HL-60 (cell line): ENCODE measurements around the gene LIMS2.

Experiments
- DNase-seq, 2 experiments: peaks; one replicate each; pipeline ENCODE4 v3.0.0-alpha.2; 2010 to 2020; ENCODE audit warnings: low read depth in 1 of 2, low spot score in 1 of 2
- H3K27ac ChIP-seq: fragments of 250-450 bp; sonication (Bioruptor Pico); replicated peaks from 2 replicates; pipeline ENCODE4 v1.5.1; 2020; ENCODE audit warnings: mild to moderate bottlenecking, moderate library complexity
- H3K27me3 ChIP-seq: fragments of 250-450 bp; sonication (Bioruptor Pico); 2 replicates; pipeline ENCODE4 v1.5.1; 2021; ENCODE audit warnings: mild to moderate bottlenecking, moderate library complexity; ENCODE audit not compliant: insufficient read depth, poor library complexity, severe bottlenecking
- H3K4me3 ChIP-seq: replicated peaks from 2 replicates; pipeline ENCODE4 v1.5.1; 2011; ENCODE audit warnings: mild to moderate bottlenecking, control low read depth, low read length; ENCODE audit not compliant: insufficient read depth
- GABPA ChIP-seq: IDR thresholded peaks from 2 replicates; pipeline ENCODE4 v1.6.1; 2012; ENCODE audit warnings: low read depth
- POLR2AphosphoS5 ChIP-seq: IDR thresholded peaks from 2 replicates; pipeline ENCODE4 v1.6.1; 2012; ENCODE audit warnings: low read depth
- SPI1 ChIP-seq: IDR thresholded peaks from 2 replicates; pipeline ENCODE4 v1.6.1; 2012; ENCODE audit warnings: low read depth, mild to moderate bottlenecking, borderline replicate concordance
- TF ChIP-seq, protein P1 (sequence below): IDR thresholded peaks from one replicate; pipeline ENCODE4 v1.5.1; 2011; ENCODE audit warnings: low read length, control low read depth, inconsistent platforms; ENCODE audit not compliant: insufficient read depth
- TF ChIP-seq, protein P2 (sequence below): IDR thresholded peaks from 2 replicates; pipeline ENCODE4 v1.6.1; 2012; ENCODE audit warnings: low read depth; ENCODE audit not compliant: insufficient replicate concordance

LIMS2 gene

DNA sequence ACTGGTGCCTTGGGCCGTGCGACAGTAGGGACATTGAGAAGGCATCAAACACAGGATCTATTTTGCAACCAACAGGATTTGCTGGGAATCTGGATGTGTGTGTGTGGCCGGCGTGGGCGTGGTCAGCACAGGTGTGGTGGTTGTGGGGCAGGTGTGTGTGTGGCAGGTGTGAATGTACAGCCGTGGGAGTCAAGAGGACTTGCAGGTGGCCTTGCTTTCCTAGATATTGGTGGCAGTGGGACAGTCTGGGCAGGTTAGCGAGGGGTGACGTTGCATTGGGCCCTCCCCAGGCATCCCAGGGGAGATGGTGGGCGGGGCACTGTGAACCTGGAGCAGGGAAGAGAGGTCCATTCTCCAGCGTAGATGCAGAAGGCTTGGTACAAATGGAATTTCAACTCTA is 3.2 kb upstream of the LIMS2 start:
- Histone ChIP-seq H3K27me3 (peaks cover 28% of the 10 kb centered on the region), H3K27ac (no peak overlapping the region), H3K4me3 (no peak overlapping the region)
- no peak for DNase-seq
- no peak for TF ChIP-seq GABPA
- TF ChIP-seq SPI1, result no peak
- no peak for TF ChIP-seq POLR2AphosphoS5
- TF ChIP-seq, protein P1, sequence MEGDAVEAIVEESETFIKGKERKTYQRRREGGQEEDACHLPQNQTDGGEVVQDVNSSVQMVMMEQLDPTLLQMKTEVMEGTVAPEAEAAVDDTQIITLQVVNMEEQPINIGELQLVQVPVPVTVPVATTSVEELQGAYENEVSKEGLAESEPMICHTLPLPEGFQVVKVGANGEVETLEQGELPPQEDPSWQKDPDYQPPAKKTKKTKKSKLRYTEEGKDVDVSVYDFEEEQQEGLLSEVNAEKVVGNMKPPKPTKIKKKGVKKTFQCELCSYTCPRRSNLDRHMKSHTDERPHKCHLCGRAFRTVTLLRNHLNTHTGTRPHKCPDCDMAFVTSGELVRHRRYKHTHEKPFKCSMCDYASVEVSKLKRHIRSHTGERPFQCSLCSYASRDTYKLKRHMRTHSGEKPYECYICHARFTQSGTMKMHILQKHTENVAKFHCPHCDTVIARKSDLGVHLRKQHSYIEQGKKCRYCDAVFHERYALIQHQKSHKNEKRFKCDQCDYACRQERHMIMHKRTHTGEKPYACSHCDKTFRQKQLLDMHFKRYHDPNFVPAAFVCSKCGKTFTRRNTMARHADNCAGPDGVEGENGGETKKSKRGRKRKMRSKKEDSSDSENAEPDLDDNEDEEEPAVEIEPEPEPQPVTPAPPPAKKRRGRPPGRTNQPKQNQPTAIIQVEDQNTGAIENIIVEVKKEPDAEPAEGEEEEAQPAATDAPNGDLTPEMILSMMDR, result no peak
- TF ChIP-seq, protein P2, sequence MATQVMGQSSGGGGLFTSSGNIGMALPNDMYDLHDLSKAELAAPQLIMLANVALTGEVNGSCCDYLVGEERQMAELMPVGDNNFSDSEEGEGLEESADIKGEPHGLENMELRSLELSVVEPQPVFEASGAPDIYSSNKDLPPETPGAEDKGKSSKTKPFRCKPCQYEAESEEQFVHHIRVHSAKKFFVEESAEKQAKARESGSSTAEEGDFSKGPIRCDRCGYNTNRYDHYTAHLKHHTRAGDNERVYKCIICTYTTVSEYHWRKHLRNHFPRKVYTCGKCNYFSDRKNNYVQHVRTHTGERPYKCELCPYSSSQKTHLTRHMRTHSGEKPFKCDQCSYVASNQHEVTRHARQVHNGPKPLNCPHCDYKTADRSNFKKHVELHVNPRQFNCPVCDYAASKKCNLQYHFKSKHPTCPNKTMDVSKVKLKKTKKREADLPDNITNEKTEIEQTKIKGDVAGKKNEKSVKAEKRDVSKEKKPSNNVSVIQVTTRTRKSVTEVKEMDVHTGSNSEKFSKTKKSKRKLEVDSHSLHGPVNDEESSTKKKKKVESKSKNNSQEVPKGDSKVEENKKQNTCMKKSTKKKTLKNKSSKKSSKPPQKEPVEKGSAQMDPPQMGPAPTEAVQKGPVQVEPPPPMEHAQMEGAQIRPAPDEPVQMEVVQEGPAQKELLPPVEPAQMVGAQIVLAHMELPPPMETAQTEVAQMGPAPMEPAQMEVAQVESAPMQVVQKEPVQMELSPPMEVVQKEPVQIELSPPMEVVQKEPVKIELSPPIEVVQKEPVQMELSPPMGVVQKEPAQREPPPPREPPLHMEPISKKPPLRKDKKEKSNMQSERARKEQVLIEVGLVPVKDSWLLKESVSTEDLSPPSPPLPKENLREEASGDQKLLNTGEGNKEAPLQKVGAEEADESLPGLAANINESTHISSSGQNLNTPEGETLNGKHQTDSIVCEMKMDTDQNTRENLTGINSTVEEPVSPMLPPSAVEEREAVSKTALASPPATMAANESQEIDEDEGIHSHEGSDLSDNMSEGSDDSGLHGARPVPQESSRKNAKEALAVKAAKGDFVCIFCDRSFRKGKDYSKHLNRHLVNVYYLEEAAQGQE, result no peak

DNA sequence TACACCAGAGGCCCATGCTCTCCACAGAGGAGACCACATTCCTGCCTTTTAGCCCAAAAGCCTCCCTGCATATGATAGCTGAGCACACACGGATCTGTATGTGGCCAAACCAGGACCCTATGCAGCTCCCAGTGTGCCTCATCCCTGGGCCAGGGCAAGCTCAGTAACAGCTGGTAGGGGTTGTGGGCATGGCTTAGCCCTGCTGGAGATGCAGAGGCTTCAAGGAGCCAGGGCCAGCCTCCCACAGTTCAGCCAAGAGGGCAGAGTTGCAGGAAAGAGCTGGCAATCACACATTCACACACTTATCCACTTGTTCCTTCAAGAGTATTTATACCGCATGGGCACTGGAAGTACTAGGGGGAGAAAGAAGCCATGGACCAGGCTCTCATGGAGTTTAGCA is 1.6 kb upstream of the LIMS2 start:
- Histone ChIP-seq H3K27ac (no peak overlapping the region), H3K27me3 (peaks cover 32% of the 10 kb centered on the region), H3K4me3 (no peak overlapping the region)
- DNase-seq, result no peak
- TF ChIP-seq GABPA (no peak), SPI1 (no peak), POLR2AphosphoS5 (no peak)
- TF ChIP-seq, protein P2, result no peak
- TF ChIP-seq, protein P1, result no peak

DNA sequence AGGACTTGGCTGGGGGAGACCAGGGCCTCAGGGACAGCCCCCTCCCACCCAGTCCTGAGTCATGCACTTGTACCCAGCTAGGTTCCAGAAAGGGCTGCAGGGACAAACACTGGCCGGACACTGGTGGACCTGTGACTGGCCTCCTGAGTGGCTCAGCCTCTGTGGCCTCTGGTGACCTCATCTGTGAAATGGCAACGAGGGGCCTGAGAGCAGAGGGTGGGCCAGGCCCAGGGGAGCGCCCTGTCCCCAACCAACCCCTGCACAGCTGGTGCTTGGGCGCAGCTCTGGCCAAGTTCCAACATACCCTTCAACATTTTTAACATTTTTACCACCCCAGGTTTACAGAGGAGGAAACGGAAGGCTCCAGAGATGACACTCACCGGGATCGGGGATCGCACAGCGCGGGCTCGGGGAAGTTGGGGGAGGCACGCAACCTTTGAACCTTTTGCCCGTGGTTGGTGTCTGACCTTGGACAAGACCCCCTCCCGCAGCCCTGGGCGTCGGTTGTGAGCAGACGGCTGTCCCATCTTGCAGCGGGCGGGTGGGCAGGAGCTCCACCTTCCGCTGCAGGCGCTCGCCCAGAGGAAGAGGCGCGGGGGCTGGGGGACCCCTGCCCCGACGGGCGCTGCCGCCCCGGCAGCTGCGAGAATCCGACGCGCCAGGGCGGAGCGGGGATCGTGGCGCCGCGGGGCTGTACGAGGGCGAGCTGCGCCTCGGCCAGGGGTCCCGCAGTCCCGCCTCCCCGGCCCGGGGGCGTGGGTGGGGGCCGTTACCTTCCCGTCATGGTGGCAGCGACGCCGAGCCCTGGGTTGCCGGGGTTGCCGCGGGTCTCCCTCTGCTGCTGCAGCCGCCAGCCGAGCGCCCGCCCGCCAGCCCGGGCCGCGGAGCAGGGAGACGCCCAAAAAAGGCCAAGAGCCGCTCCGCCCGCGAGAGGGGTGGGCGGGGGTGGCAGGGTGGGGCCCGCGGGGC is 805 bp downstream of the LIMS2 start:
- Histone ChIP-seq H3K27ac (no peak overlapping the region), H3K4me3 (peak overlapping the region; percentile 10; the same call in 1 of the 2 replicates), H3K27me3 (peaks cover 35% of the 10 kb centered on the region)
- no peak for TF ChIP-seq GABPA
- TF ChIP-seq, protein P1, result no peak
- TF ChIP-seq, protein P2, result no peak
- TF ChIP-seq SPI1, result no peak
- no peak for TF ChIP-seq POLR2AphosphoS5
- no peak for DNase-seq
